ENCODE data around the gene SPOCK2. TPM values are rescaled to one million over a fixed set of nuclear protein-coding genes. Genes with fewer than 3 reads are reported as not detected.
"Not testable (repeated sequence)": the region's sequence is repeated elsewhere in the genome, so short reads cannot be mapped to it uniquely, and the experiment has no call there.

The SPOCK2 gene
- 1.9 and 3.2 TPM in 2 replicates for total RNA-seq (ENCODE audit: low replicate concordance)

- Mint-ChIP-seq H3K4me3 (peak within 1 kb of the TSS; percentile 94), H3K4me1 (peaks cover 48% of the 10 kb centered on the region), H3K9me3 (no peaks in the 10 kb centered on the region), H3K27me3 (ENCODE audit: insufficient read depth, low read depth) (peaks cover 36% of the 10 kb centered on the region), H3K27ac (peak within 1 kb of the TSS; percentile 76), H3K36me3 (peaks cover 4% of the 10 kb centered on the region)
- H3F3A ChIP-seq (ENCODE audit: low read depth): peaks cover 30% of the 10 kb centered on the region
- H4K20me1 ChIP-seq (ENCODE audit: low read depth): no peaks in the 10 kb centered on the region
- TF ChIP-seq EZH2phosphoT487 (IDR thresholded peaks at IDR 0.05): peak; percentile 96
- TF ChIP-seq CTCF (IDR thresholded peaks at IDR 0.05): no peak
- TF ChIP-seq EZH2 (IDR thresholded peaks at IDR 0.05): peak; percentile 99
- H2AFZ ChIP-seq (replicated peaks): peak within 1 kb of the TSS; percentile 70
- no peak within 1 kb of the TSS for H3K9ac ChIP-seq
- DNase-seq (ENCODE audit: low spot score): peak; percentile 65
- H3K79me2 ChIP-seq (ENCODE audit: low read depth): no peaks in the 10 kb centered on the region
- peaks cover 42% of the 10 kb centered on the region for H3K4me1 ChIP-seq
- no peaks in the 10 kb centered on the region for H3K36me3 ChIP-seq
- H3K9me3 ChIP-seq (ENCODE audit: low read depth): no peaks in the 10 kb centered on the region
- peaks cover 70% of the 10 kb centered on the region for H3K27me3 ChIP-seq
- peak within 1 kb of the TSS; percentile 94 for H3K4me2 ChIP-seq
- peak within 1 kb of the TSS; percentile 62 for H3K4me3 ChIP-seq
- H3K27ac ChIP-seq: no peak within 1 kb of the TSS
These were observed at the start of gene SPOCK2 for GRCh38 chr10:72087969-72088888. Gene SPOCK2 (minus strand): TSS chr10:72088551. CDS start chr10:72088328, 223 bp downstream.

GRCh38 chr10:72137583-72137982 is 49.2 kb upstream of the SPOCK2 start:
- peaks cover 4% of the 10 kb centered on the region for H3K4me1 Mint-ChIP-seq
- H3K9ac ChIP-seq: no peak overlapping the region
- no peak overlapping the region for H3K4me3 Mint-ChIP-seq
- no peak overlapping the region for H3K27ac Mint-ChIP-seq
- no peaks in the 10 kb centered on the region for H3K9me3 ChIP-seq (ENCODE audit: low read depth)
- no peak overlapping the region for H2AFZ ChIP-seq (replicated peaks)
- H3K79me2 ChIP-seq (ENCODE audit: low read depth): no peaks in the 10 kb centered on the region
- no peaks in the 10 kb centered on the region for H3K27me3 ChIP-seq
- no peaks in the 10 kb centered on the region for H3K4me1 ChIP-seq
- no peaks in the 10 kb centered on the region for H4K20me1 ChIP-seq (ENCODE audit: low read depth)
- H3K36me3 Mint-ChIP-seq: peaks cover 18% of the 10 kb centered on the region
- no peak for DNase-seq (ENCODE audit: low spot score)
- TF ChIP-seq EZH2phosphoT487 (IDR thresholded peaks at IDR 0.05) (no peak), EZH2 (IDR thresholded peaks at IDR 0.05) (no peak), CTCF (IDR thresholded peaks at IDR 0.05) (no peak)
- H3K36me3 ChIP-seq: no peaks in the 10 kb centered on the region
- H3K4me3 ChIP-seq: no peak overlapping the region
- no peaks in the 10 kb centered on the region for H3K9me3 Mint-ChIP-seq
- H3K27ac ChIP-seq: no peak overlapping the region
- H3F3A ChIP-seq (ENCODE audit: low read depth): no peaks in the 10 kb centered on the region
- no peaks in the 10 kb centered on the region for H3K27me3 Mint-ChIP-seq (ENCODE audit: insufficient read depth, low read depth)
- H3K4me2 ChIP-seq: no peak overlapping the region

- H3F3A ChIP-seq (ENCODE audit: low read depth); H3K27me3 Mint-ChIP-seq (ENCODE audit: insufficient read depth, low read depth); H3K27me3 ChIP-seq; H4K20me1 ChIP-seq (ENCODE audit: low read depth); H3K36me3 ChIP-seq; H3K79me2 ChIP-seq (ENCODE audit: low read depth); H3K4me1 ChIP-seq; H3K9me3 ChIP-seq (ENCODE audit: low read depth); H3K27ac Mint-ChIP-seq; H3K4me3 Mint-ChIP-seq; H3K9ac ChIP-seq; H3K27ac ChIP-seq; H3K4me1 Mint-ChIP-seq; DNase-seq (ENCODE audit: low spot score); H3K4me2 ChIP-seq; H2AFZ ChIP-seq (replicated peaks); H3K9me3 Mint-ChIP-seq; H3K4me3 ChIP-seq: not testable (repeated sequence)
- H3K36me3 Mint-ChIP-seq: peaks cover 20% of the 10 kb centered on the region
These were observed 47.9 kb upstream of the SPOCK2 start for GRCh38 chr10:72136225-72136624.

Measured in neural progenitor cell (in vitro differentiated cells).